HEK293 (cell line): Measurements from ENCODE around the gene ACADVL.

Experiments
- CTCF ChIA-PET: fragments of 350-600 bp; formaldehyde crosslinking; extraction: SDS; loops from one replicate; lab custom pipeline; 2021; ENCODE audit warnings: antibody characterized with exemption; lab: Yijun Ruan, JAX
- POLR2A ChIA-PET: fragments of 300-600 bp; formaldehyde crosslinking; extraction: SDS; loops from one replicate; lab custom pipeline; 2020; ENCODE audit warnings: antibody characterized with exemption, inconsistent platforms; lab: Yijun Ruan, JAX
- H3K27ac ChIP-seq: fragments of 200-500 bp; sonication (Bioruptor generic); 2 replicates; pipeline ENCODE4 v1.5.1; 2014; ENCODE audit warnings: low read depth, low read length, control low read depth, inconsistent platforms; ENCODE audit errors: extremely low read depth
- H3K36me3 ChIP-seq, 2 experiments: fragments of 200-500 bp in 1 of 2; sonication (Bioruptor generic) in 1 of 2; 1 replicate in 1 of 2; 2 replicates in 1 of 2; pipeline ENCODE4 v1.5.1; 2014 to 2017; ENCODE audit warnings: inconsistent platforms in 2 of 2, low read length in 2 of 2; ENCODE audit not compliant: control insufficient read depth in 2 of 2, insufficient read depth in 1 of 2
- H3K4me1 ChIP-seq: fragments of 200-500 bp; sonication (Bioruptor generic); 2 replicates; pipeline ENCODE4 v1.5.1; 2014; ENCODE audit warnings: mild to moderate bottlenecking, low read length, inconsistent platforms; ENCODE audit not compliant: control insufficient read depth, insufficient read depth
- H3K4me3 ChIP-seq: 2 replicates; pipeline ENCODE4 v1.5.1; 2011; ENCODE audit warnings: low read depth, mild to moderate bottlenecking, control low read depth, low read length, moderate library complexity
- H3K9me3 ChIP-seq: fragments of 200-500 bp; sonication (Bioruptor generic); 2 replicates; pipeline ENCODE4 v1.5.1; 2014; ENCODE audit warnings: low read depth, low read length, inconsistent platforms; ENCODE audit not compliant: control insufficient read depth, insufficient read depth
- GLIS1 ChIP-seq: fragments of 450-650 bp; formaldehyde crosslinking; IDR thresholded peaks from 2 replicates; pipeline ENCODE4 v1.5.1; 2016; ENCODE audit warnings: missing biosample characterization, missing genetic modification characterization
- KLF1 ChIP-seq: fragments of 450-650 bp; formaldehyde crosslinking; IDR thresholded peaks from 2 replicates; pipeline ENCODE4 v1.5.1; 2016; ENCODE audit warnings: missing biosample characterization, missing genetic modification characterization
- KLF7 ChIP-seq: fragments of 450-650 bp; formaldehyde crosslinking; IDR thresholded peaks from 2 replicates; pipeline ENCODE4 v1.5.1; 2016; ENCODE audit warnings: missing biosample characterization, missing genetic modification characterization, borderline replicate concordance
- KLF8 ChIP-seq: fragments of 450-650 bp; formaldehyde crosslinking; IDR thresholded peaks from 2 replicates; pipeline ENCODE4 v1.5.1; 2016; ENCODE audit warnings: missing biosample characterization, missing genetic modification characterization
- MZF1 ChIP-seq: fragments of 450-650 bp; formaldehyde crosslinking; IDR thresholded peaks from 2 replicates; pipeline ENCODE4 v1.5.1; 2017; ENCODE audit warnings: missing biosample characterization, missing genetic modification characterization, borderline replicate concordance
- SCRT2 ChIP-seq: fragments of 450-650 bp; formaldehyde crosslinking; IDR thresholded peaks from 2 replicates; pipeline ENCODE4 v1.5.1; 2016; ENCODE audit warnings: missing biosample characterization, missing genetic modification characterization
- ZBTB17 ChIP-seq: fragments of 450-650 bp; formaldehyde crosslinking; IDR thresholded peaks from 2 replicates; pipeline ENCODE4 v1.5.1; 2016; ENCODE audit warnings: missing biosample characterization, missing genetic modification characterization
- ZFHX2 ChIP-seq: fragments of 450-650 bp; formaldehyde crosslinking; conservative IDR thresholded peaks from 2 replicates; pipeline ENCODE4 v1.5.1; 2016; ENCODE audit warnings: missing biosample characterization, missing genetic modification characterization
- ZFP41 ChIP-seq: fragments of 450-650 bp; formaldehyde crosslinking; IDR thresholded peaks from 2 replicates; pipeline ENCODE4 v1.5.1; 2016; ENCODE audit warnings: missing biosample characterization, missing genetic modification characterization, borderline replicate concordance
- ZFP69B ChIP-seq: fragments of 450-650 bp; formaldehyde crosslinking; IDR thresholded peaks from 2 replicates; pipeline ENCODE4 v1.5.1; 2016; ENCODE audit warnings: missing biosample characterization, missing genetic modification characterization
- ZNF155 ChIP-seq: fragments of 450-650 bp; formaldehyde crosslinking; IDR thresholded peaks from 2 replicates; pipeline ENCODE4 v1.5.1; 2016; ENCODE audit warnings: missing biosample characterization, missing genetic modification characterization
- ZNF174 ChIP-seq: fragments of 450-650 bp; formaldehyde crosslinking; IDR thresholded peaks from 2 replicates; pipeline ENCODE4 v1.5.0; 2017; ENCODE audit warnings: missing biosample characterization, mild to moderate bottlenecking, missing genetic modification characterization
- ZNF24 ChIP-seq: fragments of 450-650 bp; formaldehyde crosslinking; IDR thresholded peaks from 2 replicates; pipeline ENCODE4 v1.5.1; 2016; ENCODE audit warnings: missing biosample characterization, missing genetic modification characterization
- ZNF274 ChIP-seq, 2 experiments: fragments of 200-500 bp in 1 of 2; fragments of 450-650 bp in 1 of 2; sonication (Bioruptor generic) in 1 of 2; formaldehyde crosslinking in 1 of 2; IDR thresholded peaks; 2 replicates each; pipeline versions ENCODE4 v1.5.1 to v1.6.1; 2014 to 2016; ENCODE audit warnings: borderline replicate concordance in 1 of 2, inconsistent platforms in 1 of 2, low read length in 1 of 2, missing biosample characterization in 1 of 2, missing genetic modification characterization in 1 of 2
- ZNF292 ChIP-seq: fragments of 450-650 bp; formaldehyde crosslinking; IDR thresholded peaks from 2 replicates; pipeline ENCODE4 v1.5.1; 2016; ENCODE audit warnings: low read depth, missing biosample characterization, missing genetic modification characterization, borderline replicate concordance
- ZNF335 ChIP-seq: fragments of 450-650 bp; formaldehyde crosslinking; conservative IDR thresholded peaks from 2 replicates; pipeline ENCODE4 v1.5.1; 2016; ENCODE audit warnings: missing biosample characterization, missing genetic modification characterization
- ZNF571 ChIP-seq: fragments of 450-650 bp; formaldehyde crosslinking; IDR thresholded peaks from 2 replicates; pipeline ENCODE4 v1.5.0; 2017; ENCODE audit warnings: missing biosample characterization, missing genetic modification characterization
- ZNF596 ChIP-seq: fragments of 450-650 bp; IDR thresholded peaks from 2 replicates; pipeline ENCODE4 v1.5.0; 2018; ENCODE audit warnings: missing biosample characterization, mild to moderate bottlenecking, missing genetic modification characterization, moderate library complexity
- ZNF610 ChIP-seq: fragments of 450-650 bp; formaldehyde crosslinking; IDR thresholded peaks from 2 replicates; pipeline ENCODE4 v1.5.1; 2016; ENCODE audit warnings: missing biosample characterization, missing genetic modification characterization, borderline replicate concordance
- ZNF658 ChIP-seq: fragments of 450-650 bp; formaldehyde crosslinking; IDR thresholded peaks from 2 replicates; pipeline ENCODE4; 2016; ENCODE audit warnings: missing biosample characterization, missing genetic modification characterization
- ZNF670 ChIP-seq: fragments of 450-650 bp; formaldehyde crosslinking; IDR thresholded peaks from 2 replicates; pipeline ENCODE4 v1.5.1; 2016; ENCODE audit warnings: missing biosample characterization, missing genetic modification characterization, low read depth
- ZNF792 ChIP-seq: fragments of 450-650 bp; formaldehyde crosslinking; IDR thresholded peaks from 2 replicates; pipeline ENCODE4 v1.5.1; 2016; ENCODE audit warnings: missing biosample characterization, missing genetic modification characterization
- ZNF837 ChIP-seq: fragments of 450-650 bp; formaldehyde crosslinking; IDR thresholded peaks from 2 replicates; pipeline ENCODE4 v1.5.1; 2016; ENCODE audit warnings: missing biosample characterization, missing genetic modification characterization
- TF ChIP-seq, protein P1 (sequence below): fragments of 450-650 bp; formaldehyde crosslinking; IDR thresholded peaks from 2 replicates; pipeline ENCODE4 v1.5.1; 2017; ENCODE audit warnings: missing biosample characterization, missing genetic modification characterization
- TF ChIP-seq, protein P2 (sequence below): fragments of 450-650 bp; formaldehyde crosslinking; IDR thresholded peaks from 2 replicates; pipeline ENCODE4 v1.5.1; 2017; ENCODE audit warnings: missing biosample characterization, missing genetic modification characterization
- TF ChIP-seq, protein P3 (sequence below): fragments of 450-650 bp; formaldehyde crosslinking; IDR thresholded peaks from 2 replicates; pipeline ENCODE4 v1.5.1; 2016; ENCODE audit warnings: missing biosample characterization, missing genetic modification characterization
- TF ChIP-seq, protein P4 (sequence below): fragments of 450-650 bp; formaldehyde crosslinking; IDR thresholded peaks from 2 replicates; pipeline ENCODE4 v1.5.1; 2016; ENCODE audit warnings: missing biosample characterization, missing genetic modification characterization

The ACADVL gene

DNA sequence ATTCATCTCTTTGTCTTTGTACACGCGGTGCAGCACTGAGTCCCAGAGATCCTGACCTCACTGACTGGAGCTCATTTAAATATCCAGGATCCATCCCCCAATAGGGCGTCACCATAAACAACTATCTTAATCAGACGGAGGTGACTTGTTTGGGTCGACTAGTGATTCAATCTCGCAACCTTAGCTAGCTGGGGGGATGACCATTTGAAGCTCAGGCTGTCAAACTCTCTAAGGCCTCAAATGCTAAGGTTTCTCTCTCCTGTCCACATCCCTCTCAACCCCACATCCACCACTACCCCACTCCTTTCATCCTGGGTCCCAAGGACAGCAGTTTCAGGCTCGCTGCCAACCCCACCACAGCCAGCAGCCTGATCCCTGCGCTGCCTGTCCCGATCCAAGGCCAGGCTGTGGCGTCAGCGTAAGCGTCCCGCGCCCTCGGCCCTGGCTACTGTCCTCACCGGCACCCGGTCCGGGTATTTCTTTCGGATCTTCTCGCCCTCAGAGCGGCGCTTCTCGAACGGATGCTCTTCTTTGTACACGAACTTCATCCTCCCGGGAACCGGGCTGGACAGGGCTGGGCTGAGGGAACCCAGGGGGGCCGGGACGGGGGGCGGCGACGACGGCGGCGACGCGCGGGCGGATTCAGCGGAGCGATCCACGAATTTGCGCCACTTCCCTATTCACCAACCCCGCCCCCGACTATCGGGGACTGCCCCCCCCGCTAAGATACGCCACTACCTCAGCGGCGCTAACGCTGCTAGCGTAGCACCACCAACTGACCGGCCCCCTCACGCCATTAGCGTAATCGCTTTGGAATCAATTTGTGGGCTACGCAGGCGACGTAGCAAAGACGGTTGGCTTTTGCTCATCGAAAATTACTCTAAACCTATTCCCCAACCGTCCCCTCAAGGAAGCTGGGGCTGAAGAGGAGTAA lies 22.3 kb downstream of the ACADVL start, which contains the start of gene GABARAP (continued):
- TF ChIP-seq, protein P1, sequence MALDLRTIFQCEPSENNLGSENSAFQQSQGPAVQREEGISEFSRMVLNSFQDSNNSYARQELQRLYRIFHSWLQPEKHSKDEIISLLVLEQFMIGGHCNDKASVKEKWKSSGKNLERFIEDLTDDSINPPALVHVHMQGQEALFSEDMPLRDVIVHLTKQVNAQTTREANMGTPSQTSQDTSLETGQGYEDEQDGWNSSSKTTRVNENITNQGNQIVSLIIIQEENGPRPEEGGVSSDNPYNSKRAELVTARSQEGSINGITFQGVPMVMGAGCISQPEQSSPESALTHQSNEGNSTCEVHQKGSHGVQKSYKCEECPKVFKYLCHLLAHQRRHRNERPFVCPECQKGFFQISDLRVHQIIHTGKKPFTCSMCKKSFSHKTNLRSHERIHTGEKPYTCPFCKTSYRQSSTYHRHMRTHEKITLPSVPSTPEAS (tag by site-specific recombination): no peak
- TF ChIP-seq, protein P2, sequence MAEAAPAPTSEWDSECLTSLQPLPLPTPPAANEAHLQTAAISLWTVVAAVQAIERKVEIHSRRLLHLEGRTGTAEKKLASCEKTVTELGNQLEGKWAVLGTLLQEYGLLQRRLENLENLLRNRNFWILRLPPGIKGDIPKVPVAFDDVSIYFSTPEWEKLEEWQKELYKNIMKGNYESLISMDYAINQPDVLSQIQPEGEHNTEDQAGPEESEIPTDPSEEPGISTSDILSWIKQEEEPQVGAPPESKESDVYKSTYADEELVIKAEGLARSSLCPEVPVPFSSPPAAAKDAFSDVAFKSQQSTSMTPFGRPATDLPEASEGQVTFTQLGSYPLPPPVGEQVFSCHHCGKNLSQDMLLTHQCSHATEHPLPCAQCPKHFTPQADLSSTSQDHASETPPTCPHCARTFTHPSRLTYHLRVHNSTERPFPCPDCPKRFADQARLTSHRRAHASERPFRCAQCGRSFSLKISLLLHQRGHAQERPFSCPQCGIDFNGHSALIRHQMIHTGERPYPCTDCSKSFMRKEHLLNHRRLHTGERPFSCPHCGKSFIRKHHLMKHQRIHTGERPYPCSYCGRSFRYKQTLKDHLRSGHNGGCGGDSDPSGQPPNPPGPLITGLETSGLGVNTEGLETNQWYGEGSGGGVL (tag by site-specific recombination): no peak
- no peak for TF ChIP-seq ZNF670 (tag by site-specific recombination)
- TF ChIP-seq KLF7 (tag by site-specific recombination): peak; percentile 66; the same call in 1 of the 2 replicates
- TF ChIP-seq GLIS1: peak; percentile 89
- TF ChIP-seq, protein P3, sequence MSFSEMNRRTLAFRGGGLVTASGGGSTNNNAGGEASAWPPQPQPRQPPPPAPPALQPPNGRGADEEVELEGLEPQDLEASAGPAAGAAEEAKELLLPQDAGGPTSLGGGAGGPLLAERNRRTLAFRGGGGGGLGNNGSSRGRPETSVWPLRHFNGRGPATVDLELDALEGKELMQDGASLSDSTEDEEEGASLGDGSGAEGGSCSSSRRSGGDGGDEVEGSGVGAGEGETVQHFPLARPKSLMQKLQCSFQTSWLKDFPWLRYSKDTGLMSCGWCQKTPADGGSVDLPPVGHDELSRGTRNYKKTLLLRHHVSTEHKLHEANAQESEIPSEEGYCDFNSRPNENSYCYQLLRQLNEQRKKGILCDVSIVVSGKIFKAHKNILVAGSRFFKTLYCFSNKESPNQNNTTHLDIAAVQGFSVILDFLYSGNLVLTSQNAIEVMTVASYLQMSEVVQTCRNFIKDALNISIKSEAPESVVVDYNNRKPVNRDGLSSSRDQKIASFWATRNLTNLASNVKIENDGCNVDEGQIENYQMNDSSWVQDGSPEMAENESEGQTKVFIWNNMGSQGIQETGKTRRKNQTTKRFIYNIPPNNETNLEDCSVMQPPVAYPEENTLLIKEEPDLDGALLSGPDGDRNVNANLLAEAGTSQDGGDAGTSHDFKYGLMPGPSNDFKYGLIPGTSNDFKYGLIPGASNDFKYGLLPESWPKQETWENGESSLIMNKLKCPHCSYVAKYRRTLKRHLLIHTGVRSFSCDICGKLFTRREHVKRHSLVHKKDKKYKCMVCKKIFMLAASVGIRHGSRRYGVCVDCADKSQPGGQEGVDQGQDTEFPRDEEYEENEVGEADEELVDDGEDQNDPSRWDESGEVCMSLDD (tag by site-specific recombination): peak; percentile 88
- TF ChIP-seq ZNF571 (tag by site-specific recombination): no peak
- TF ChIP-seq, protein P4, sequence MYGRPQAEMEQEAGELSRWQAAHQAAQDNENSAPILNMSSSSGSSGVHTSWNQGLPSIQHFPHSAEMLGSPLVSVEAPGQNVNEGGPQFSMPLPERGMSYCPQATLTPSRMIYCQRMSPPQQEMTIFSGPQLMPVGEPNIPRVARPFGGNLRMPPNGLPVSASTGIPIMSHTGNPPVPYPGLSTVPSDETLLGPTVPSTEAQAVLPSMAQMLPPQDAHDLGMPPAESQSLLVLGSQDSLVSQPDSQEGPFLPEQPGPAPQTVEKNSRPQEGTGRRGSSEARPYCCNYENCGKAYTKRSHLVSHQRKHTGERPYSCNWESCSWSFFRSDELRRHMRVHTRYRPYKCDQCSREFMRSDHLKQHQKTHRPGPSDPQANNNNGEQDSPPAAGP: peak; percentile 66; the same call in 1 of the 2 replicates
- TF ChIP-seq ZNF24 (tag by site-specific recombination): peak; percentile 79
- TF ChIP-seq ZNF792 (tag by site-specific recombination): no peak
- no peak for TF ChIP-seq ZNF596 (tag by site-specific recombination)

DNA sequence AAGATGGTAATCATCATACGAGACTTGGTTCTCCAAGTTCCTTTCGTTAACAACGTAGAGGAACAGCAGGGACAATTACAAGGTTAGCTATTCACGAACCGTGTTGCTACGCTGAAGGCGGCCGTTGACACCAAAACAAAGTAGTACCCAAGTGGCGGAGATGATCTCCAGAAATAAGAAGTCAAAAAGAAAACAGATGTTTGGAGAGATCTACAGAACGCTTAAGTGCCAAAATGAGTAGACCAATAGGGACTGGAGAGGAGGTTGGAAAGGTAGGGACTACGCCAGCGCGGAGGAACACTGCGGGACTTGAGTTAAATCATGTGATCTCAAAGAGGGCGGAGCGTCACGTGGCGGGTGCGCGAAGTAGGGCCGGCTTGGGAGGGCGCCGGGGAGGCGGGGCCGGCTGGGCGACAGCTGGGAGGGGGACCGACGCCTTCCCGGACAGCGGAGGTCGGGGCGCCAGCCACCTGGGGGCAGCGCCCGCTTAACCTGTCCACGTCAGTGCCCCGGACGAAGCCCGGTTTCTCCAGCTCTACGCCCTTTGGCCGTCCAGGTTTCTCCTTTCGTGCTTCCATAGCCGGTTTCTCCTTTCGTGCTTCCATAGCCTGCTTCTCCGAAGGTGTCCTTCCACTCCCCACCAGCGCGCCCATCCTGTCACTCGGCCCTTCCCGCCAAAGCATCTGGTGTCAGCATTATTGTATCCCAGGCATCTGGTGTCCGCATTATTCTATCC lies 23.1 kb downstream of the ACADVL start:
- Histone ChIP-seq H3K36me3 (peaks cover 26 to 53% of the 10 kb centered on the region in 2 experiments), H3K27ac (peak overlapping the region; percentile 91), H3K9me3 (no peaks in the 10 kb centered on the region), H3K4me3 (peak overlapping the region; percentile 82), H3K4me1 (peaks cover 6% of the 10 kb centered on the region)
- CTCF ChIA-PET: interaction anchor here (0.7 to 5.2 kb wide), 6 partner anchors 11 to 522 kb away, joined by 3 to 33 read pairs (median 5); partner anchors contain the start of genes ACADVL and DLG4
- POLR2A ChIA-PET: interaction anchor here (0.6 to 14.2 kb wide), 16 partner anchors 9 to 444 kb away, joined by 3 to 284 read pairs (median 6); partner anchors contain the start of genes ACADVL, CTDNEP1, DLG4 and DVL2
- peak; percentile 89 for TF ChIP-seq ZNF610
- TF ChIP-seq KLF8 (tag by site-specific recombination): peak; percentile 100
- TF ChIP-seq ZNF274 (IDR thresholded peaks at IDR 0.05; ENCODE audit: low read length): no peak
- TF ChIP-seq ZNF274 (tag by site-specific recombination; IDR thresholded peaks at IDR 0.05; ENCODE audit: borderline replicate concordance): no peak
- peak; percentile 74 for TF ChIP-seq ZBTB17
- no peak for TF ChIP-seq ZNF658 (tag by site-specific recombination)
- TF ChIP-seq KLF1 (tag by site-specific recombination): peak; percentile 95
- peak; percentile 52 for TF ChIP-seq ZNF335 (tag by site-specific recombination)
- TF ChIP-seq ZNF174 (tag by site-specific recombination): no peak
- TF ChIP-seq MZF1: no peak
- TF ChIP-seq SCRT2: peak; percentile 39; the same call in 1 of the 2 replicates
- no peak for TF ChIP-seq ZFP41 (tag by site-specific recombination)
- peak; percentile 98 for TF ChIP-seq ZNF24 (tag by site-specific recombination)
- no peak for TF ChIP-seq ZNF292
- TF ChIP-seq ZFP69B (tag by site-specific recombination): peak; percentile 86
- TF ChIP-seq ZNF837 (tag by site-specific recombination): peak; percentile 56; the same call in 1 of the 2 replicates
- peak; percentile 90 for TF ChIP-seq ZFHX2
- no peak for TF ChIP-seq ZNF155 (tag by site-specific recombination)
